RKO (cell line): ENCODE measurements around the gene KIF19.
"Not testable (repeated sequence)": the region's sequence is repeated elsewhere in the genome, so short reads cannot be mapped to it uniquely, and the experiment has no call there.

Experiments
- DNase-seq: peaks from one replicate; pipeline ENCODE4 v3.0.0-alpha.2; 2016; ENCODE audit warnings: low spot score

KIF19 gene, protein sequence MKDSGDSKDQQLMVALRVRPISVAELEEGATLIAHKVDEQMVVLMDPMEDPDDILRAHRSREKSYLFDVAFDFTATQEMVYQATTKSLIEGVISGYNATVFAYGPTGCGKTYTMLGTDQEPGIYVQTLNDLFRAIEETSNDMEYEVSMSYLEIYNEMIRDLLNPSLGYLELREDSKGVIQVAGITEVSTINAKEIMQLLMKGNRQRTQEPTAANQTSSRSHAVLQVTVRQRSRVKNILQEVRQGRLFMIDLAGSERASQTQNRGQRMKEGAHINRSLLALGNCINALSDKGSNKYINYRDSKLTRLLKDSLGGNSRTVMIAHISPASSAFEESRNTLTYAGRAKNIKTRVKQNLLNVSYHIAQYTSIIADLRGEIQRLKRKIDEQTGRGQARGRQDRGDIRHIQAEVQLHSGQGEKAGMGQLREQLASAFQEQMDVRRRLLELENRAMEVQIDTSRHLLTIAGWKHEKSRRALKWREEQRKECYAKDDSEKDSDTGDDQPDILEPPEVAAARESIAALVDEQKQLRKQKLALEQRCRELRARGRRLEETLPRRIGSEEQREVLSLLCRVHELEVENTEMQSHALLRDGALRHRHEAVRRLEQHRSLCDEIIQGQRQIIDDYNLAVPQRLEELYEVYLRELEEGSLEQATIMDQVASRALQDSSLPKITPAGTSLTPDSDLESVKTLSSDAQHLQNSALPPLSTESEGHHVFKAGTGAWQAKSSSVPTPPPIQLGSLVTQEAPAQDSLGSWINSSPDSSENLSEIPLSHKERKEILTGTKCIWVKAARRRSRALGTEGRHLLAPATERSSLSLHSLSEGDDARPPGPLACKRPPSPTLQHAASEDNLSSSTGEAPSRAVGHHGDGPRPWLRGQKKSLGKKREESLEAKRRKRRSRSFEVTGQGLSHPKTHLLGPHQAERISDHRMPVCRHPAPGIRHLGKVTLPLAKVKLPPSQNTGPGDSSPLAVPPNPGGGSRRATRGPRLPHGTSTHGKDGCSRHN

DNA sequence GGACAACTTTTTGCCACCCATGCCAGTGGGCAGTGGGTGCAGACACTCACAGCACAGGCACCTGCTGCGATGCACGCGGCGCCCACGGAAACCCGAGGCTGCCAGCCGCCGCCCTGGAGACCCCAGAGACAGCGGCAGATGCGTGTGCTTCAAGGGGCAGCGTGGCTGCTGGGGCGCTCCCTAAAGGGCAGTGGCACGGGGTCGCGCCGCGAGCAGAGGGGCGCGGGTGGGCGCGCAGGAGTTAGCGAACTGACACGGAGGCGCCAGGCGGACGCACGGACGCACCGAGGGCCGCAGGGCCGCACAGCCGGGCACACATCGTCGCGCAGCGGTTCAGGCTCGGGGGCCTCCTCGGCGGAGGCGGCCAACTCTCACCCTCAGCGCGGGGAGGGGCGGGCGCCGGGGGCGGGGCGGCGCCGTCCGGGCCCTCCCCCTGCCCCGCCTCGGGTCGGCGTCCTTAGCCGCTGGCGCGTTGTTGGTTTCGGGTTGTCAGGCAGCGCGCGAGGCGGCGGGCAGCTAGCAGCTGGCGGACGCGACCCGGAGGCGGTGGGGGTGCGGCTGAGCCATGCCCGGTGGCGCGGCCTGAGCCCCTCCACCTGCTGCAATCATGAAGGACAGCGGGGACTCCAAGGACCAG is at the start of gene KIF19:
KIF19 (plus strand) TSS at position 484 of the 637 bp plus-strand sequence; CDS start at position 608, 124 bp downstream.
- no peak for DNase-seq

DNA sequence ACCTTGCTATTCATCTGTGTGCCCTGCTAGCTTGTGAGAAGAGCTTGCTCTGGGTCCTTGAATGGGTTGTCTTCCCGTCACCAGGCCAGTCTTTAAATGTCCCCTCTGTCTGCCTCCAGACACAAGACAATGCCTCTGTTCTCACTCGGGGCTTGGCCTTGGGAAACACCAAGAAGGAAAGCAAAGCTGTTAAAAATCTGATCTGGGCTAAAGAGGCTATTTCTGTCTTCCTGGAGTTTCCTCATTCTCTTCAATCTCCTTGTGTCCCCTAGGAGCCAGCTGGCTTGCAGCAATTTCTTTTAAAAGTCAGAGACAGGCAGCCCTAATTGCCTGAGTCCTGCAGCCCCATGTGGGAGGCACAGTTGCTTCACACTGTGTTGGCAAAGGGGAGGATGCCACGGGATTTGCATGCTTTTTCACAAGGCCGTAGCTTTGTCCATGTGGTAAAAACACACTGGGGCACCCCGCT is 49.5 kb upstream of the KIF19 start:
- DNase-seq: no peak

DNA sequence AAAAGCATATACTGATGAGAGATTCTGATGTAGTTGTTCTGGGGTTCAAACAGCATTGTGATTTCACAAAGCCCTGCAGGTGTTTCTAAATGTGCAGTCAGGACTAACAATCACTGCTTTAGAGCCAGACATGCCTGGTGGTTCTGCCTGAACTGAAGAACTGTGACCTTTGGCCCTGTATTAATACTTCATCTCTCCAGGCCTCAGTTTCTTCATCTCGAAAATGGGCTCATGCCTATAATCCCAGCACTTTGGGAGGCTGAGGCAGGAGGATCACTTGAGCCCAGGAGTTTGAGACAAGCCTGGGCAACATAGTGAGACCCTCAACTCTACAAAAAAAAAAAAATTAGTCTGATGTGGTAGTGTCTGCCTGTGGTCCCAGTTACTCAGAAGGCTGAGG is 48.1 kb upstream of the KIF19 start:
- DNase-seq: no peak

DNA sequence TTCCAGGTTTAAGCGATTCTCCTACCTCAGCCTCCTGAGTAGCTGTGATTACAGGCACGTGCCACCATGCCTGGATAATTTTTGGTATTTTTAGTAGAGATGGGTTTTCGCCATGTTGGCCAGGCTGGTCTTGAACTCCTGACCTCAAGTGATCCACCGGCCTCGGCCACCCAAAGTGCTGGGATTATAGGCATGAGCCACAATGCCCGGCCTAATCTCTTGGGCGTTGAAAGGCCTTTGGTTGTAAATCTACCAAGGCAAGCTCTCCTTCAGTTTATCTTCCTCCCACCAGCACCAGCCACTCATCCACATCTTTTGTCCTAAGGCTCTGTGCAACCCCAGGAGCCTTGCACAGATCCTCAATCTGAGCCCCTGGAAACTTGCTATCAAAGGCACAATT is 46.4 kb upstream of the KIF19 start:
- not testable (repeated sequence) for DNase-seq

DNA sequence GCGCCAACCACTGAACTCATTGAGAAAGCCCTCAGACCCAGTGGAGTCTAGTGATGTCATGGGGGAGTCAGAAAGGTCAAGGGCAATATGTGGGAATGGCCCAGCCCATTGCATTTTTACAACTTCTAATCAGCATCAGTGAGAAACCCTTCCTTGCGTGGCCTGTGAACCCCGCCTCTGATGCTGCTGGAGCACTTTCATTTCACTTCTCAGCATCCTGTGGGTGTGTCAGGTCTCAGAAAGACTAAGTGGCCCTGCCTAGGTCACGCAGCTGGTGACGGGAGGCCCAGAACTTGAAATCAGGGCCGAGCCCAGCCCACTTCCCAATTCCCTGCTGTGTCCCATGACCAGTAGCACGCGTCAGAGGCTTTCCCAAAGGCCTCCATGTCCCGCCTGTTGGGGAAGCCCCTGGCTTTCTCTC is 45.9 kb upstream of the KIF19 start:
- DNase-seq: no peak

DNA sequence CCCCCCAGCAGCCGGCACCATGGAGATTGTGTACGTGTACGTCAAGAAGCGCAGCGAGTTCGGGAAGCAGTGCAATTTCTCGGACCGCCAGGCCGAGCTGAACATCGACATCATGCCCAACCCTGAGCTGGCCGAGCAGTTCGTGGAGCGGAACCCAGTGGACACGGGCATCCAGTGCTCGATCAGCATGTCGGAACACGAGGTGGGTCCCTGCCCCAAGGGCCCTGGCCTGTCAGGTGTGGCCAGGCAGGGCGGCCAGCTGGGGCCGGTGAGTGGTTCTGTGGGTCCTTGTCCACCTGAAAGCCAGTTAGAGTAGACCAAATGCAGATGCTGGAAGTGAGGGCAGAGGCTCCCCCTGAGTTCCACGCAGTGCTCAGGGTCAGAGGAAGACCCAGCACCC is 44.2 kb upstream of the KIF19 start:
- DNase-seq: no peak

DNA sequence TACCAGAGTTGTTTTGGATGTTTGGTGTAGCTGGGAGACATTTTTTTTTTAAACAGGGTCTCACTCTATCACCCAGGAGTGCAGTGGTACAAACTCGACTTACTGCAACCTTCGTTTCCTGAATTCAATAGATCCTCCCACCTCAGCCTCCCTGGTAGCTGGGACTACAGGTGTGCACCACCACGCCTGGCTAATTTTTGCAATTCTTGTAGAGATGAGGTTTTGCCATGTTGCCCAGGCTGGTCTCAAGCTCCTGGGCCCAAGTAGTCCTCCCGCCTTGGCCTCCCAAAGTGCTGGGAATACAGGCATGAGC is 43.8 kb upstream of the KIF19 start:
- DNase-seq: not testable (repeated sequence)

DNA sequence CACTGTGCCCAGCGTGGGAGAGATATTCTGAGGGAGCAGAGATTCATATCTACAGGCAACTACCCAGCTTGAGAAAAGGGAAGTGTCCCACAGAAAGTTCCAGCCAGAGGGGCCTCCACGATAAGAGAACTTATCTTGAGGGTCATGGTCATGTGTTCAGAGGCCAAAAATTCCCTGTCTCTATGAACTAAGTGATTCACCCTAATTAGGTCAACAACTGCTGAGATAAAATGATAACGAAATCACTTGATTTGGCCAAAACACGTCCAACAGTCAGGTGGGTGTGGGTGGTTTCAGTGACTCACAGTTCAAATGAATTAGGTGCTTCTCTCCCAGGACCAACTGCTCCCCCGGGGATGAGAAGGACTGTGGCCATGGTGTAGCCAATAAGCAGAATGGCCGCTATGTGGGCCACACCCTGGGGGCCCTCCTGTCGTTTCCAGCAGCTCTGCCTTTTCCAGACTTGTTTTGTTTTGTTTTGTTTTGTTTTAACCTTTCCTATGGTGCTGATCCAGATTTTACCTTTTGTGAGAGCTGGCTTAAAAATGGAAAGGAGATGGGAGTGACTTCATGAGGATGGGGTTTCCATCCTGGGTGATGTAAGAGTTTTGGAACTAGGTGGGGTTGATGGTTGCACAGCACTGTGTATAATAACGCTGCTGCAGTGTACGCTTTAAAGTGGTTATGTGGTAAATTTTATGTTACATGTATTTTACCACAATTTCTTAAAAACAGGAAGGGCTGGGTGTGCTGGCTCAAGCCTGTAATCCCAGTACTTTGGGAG is 43.2 kb upstream of the KIF19 start:
- no peak for DNase-seq

DNA sequence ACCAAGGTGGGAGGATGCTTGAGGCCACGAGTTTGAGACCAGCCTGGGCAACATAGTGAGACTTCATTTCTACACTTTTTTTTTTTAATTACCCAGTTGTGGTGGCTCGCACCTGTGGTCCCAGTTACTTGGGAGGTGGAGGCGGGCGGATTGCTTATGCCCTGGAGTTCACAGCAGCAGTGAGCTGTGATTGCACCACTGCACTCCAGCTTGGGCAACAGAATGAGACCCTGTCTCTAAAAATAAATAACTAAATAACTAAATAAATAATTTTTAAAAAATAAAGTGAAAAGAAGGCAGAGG is 42.7 kb upstream of the KIF19 start:
- DNase-seq: no peak

DNA sequence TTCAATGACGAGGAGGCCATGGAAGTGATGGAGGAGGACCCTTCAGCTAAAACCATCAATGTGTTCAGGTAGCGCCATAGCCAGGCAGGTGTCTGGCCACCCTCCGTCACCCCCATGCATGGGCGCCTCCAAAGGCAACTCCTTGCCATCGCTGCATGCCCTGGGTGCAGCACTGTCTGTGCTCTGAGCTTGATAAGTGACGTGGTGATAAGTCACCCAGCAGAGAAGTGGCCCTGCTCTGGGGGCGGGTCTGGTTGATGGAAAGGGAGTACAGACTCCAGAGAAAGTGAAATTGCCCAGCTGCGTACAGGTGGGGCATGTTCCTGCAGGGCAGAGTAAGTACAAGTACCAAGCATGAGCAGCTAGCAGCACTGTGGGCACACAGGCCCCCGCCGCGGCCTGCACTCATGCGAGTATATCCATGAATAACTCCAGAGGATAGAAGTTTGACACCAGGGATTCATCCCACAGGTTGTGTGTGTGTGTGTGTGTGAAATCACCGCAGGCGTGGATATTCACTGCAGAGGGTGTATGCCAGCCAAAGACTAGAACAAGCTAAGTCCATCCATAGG is 38.9 kb upstream of the KIF19 start:
- no peak for DNase-seq

DNA sequence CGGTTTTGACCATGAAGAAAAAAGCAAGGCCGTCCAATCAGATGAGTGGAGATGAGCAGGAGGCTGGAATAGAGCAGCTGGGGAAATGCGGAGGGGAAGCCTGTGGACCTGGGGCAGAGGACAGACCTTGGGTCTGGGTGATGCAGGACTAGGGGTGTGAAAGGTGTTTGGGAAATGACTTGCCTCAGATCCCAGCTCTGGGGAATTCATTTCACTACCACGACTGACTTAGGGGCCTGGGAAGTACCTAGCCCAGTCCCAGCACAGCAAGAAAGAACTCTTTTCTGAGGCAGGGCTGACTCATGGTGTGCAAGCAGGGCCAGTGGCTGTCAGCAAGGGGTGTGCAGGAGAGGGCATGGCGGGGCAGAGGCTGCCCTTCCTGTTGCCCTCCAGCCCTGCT is 37.2 kb upstream of the KIF19 start:
- DNase-seq: no peak

DNA sequence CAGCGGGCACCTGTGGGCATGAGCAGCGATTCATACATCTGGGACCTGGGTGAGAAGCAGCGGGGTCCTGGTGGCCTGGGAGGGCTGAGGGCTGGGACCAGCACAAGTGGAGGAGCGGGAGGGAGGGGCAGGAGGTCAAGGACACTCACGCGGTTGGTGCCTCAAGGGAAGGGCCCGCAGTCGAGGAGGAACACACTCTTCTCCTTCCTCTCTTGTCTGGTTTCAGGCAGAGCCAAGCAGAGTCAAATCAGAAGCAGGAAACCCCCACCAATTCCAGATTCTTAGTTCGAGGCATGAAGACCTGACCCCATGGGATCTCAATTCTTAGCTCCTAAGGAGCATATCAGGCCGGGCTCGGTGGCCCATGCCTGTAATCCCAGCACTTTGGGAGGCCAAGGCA is 36.3 kb upstream of the KIF19 start:
- DNase-seq: no peak

DNA sequence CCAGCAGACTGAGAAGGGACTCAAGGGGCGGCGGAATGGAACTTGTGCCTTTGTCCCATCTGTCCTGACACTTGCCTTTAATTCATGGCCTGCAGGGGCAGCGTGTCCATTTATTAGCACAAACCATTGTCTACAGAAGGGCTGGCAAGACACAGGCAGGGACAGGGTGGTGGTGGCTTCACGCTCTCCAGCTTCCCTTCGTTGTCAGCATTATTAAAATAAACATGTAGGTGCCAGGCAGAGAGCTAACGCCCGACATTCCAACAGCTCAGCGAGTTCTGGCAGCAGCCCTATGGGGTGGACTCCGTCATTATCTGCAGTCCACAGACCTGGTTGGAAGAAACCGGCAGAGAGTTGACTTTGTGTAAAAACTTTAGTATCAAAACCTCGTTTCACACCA is 35.7 kb upstream of the KIF19 start:
- DNase-seq: no peak

DNA sequence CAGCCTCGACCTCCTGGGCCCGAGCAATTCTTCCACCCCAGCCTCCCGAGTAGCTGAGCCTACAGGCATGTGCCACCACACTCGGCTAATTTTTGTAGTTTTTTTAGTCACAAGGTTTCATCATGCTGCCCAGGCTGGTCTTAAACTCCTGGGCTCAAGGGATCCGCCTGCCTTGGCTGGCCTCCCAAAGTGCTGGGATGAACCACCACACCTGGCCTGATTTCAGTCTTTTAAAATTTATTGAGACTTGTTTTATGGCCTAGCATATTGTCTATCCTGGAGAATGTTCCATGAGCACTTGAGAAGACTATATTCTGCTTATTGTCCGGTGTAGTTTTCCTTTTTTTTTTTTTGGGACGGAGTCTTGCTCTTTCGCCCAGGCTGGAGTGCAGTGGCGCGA is 33.5 kb upstream of the KIF19 start:
- DNase-seq: no peak

DNA sequence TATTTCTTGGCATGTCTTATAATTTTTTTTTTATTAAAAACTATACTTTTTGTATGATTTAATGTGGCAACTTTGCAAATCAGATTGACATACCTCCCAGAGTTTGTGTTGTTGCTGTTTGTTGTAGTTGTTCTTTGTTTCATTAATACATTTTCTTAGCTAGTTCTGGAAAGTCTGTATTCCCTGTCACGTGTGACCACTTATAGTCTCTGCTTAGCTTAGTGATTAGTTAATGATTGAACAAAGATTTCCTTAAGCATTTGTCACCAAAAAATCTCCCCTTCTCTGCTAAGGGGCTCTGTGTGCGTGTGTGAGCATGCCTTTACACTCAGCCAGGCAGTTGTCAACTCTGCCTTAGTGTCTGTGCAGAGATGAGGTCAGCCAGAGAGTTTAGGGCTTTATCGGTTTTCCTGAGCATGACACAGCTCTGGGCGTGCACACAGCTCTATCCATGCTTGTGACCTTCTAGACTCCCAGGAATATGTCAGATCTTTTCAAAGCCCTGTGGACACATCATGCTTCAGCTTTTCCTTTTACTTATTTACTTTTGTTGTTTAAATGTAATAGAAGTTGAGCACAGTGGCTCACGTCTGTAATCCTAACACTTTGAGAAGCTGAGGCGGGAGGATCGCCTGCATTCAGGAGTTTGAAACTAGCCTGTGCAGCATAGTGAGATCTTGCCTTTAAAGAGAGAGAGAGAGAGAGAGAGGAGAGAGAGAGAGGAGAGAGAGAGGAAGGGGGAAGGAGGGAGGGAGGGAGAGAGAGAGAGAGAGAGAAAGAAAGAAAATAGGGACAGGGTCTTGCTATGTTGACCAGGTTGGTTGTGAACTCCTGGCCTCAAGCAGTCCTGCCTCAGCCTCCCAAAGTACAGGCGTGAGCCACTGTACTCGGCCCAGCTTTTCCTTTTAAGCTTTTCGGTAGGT is 30.1 kb upstream of the KIF19 start:
- peak; percentile 22 for DNase-seq

DNA sequence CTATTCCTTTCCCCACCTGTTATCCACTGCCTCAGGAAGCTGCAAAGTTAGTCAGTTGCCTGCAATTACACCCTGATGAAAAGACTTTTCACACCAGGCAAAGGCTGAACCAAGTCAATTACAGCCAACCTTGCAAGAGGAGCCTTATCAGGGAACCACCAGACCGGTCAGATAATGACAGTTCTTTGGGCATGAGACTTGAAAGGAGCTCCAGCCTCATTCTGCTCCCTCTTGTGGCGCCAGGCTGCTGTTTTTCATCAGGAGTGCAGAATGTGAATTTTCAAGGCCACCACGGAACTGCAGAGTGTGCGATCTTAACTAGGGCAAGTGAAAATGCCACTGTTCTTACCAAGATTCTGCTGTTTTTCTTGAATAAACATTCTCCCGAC is 29.5 kb upstream of the KIF19 start:
- DNase-seq: peak; percentile 57

DNA sequence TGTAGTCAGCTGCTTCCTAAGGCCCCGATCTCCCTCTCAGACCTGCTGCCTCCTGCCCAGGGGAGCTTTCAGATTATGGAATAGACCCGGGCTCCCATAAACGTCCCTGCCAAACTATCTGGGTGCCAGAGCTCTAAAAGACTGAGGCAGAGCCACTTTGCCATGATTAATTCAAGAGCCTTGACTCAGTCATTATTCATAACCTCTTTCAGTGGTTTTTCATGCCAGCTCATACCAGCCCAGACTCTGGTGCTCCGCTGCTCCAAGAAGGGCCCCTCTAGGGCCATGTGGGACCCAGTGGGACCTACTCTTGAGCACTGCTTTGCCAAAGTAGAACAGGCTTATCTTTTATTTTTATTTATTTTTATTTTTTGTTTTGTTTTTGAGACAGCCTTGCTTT is 28.1 kb upstream of the KIF19 start:
- DNase-seq: peak; percentile 78

DNA sequence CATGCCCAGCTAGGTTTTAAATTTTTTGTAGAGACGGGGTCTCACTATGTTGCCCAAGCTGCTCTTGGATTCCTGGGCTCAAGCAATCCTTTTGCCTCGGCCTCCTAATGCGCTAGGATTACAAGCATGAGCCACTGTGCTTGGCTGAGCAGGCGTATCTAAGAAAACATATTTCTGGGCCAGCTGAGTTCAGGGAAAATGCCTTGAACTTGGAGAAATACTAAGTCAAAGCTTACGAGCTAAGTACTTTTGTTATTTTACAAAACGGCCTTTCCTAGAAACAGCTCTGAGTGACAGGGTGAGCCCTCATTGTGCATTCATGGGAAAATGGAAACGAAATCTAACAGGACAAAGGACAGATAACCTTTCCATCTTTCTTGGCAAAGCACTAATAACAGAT is 27.2 kb upstream of the KIF19 start:
- DNase-seq: no peak

DNA sequence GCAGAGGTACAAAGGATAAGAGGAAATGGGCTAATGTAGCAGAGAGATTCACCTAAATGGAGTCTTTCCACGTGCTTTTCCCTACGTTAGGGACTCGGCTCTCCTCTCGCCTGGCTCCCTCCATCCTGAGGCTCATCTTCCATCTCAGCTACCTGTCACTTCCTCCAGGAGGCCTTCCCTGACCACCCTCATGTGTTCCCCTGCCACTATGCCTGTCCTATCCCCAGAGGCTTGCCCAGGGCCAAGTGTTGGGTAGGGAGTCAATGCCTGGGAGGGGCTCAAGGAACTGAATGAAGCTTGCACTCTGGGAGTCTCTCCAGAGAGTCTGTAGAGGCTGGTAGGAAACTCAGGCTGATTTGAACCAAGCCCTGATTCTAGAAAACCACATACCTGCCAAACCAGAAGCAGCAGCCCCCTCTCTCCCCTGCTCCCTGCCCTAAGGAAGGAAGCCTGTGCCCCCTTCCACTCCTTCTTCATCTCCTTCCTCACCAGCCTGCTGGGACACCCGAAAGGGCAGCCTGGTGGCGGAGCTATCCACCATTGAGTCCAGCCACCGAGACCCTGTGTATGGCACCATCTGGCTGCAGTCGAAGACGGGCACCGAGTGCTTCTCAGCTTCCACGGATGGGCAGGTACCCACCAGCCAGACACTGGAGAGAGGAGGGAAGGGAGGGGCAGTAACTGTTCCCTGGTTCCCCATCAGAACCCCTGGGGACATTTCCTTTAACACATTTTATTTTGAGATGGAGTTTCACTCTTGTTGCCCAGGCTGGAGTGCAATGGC is 26.6 kb upstream of the KIF19 start:
- DNase-seq: no peak

DNA sequence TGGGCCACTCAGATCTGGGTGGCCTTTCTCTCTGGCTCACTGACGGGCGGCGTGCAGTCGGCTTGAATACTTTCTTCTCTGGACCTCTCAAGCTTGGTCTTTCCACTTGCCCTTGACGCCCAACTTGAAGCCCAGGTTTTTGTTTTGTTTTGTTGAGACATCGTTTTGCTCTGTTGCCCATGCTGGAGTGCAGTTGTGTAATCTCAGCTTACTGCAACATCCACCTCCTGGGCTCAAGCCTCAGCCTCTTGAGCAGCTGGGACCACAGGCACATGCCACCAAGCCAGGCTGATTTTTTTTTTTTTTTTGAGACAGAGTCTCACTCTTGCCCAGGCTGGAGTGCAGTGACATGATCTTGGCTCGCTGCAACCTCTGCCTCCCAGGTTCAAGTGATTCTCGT is 22.7 kb upstream of the KIF19 start:
- no peak for DNase-seq
